ELR (cell line): ENCODE results near the gene MPND.
A peak's percentile ranks its signal among the peaks of the same experiment; 100 is the strongest.
"Not testable (repeated sequence)": the region's sequence is repeated elsewhere in the genome, so short reads cannot be mapped to it uniquely, and the experiment has no call there.

ENCODE experiments used
- DNase-seq: peaks from one replicate; pipeline ENCODE4 v3.0.0-alpha.2; 2015; ENCODE audit warnings: low read depth

The MPND gene

GRCh38 chr19:4349225-4349624 lies 5.9 kb downstream of the MPND start:
- not testable (repeated sequence) for DNase-seq

- DNase-seq: no peak
Measured at GRCh38 chr19:4350111-4350510, 6.7 kb downstream of the MPND start.

DNA sequence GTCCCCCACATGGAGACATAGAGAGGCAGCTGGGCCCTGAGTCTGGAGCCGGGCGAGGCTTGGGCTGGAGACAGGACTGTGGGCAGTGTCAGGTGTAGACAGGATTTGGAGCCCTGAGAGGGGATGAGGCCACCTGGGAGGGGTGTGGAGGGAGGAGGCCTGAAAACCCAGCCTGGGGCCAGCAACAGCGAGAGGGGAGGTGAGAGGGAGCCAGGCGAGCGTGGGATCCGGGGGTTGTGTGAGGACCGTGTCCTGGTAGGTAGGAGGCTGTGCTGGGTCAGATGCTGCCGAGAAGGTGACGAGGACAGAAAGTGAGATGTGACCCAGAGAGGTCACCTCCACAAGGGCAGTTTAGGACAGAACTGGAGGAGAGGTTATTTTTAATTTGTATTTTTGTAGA lies 7.4 kb downstream of the MPND start:
- no peak for DNase-seq

DNA sequence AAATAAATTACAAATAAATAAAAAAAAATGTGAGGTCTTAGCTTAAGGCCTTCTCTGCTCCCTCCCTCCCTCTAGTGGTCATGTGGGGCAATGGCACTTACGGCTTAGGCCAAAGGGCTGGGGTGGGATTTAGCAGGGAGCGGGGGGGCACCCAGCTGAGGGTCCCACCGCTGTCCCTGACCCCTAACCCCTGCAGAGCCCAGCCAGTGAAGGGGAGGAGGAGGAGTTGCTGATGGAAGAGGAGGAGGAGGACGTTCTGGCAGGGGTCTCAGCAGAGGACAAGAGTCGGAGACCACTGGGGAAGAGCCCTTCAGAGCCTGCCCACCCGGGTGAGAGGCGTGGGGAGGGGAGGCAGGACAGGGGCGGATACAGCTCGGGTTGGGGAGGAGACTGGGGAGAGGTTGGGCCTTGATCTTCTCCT lies 9.3 kb downstream of the MPND start:
- peak; percentile 80 for DNase-seq

DNA sequence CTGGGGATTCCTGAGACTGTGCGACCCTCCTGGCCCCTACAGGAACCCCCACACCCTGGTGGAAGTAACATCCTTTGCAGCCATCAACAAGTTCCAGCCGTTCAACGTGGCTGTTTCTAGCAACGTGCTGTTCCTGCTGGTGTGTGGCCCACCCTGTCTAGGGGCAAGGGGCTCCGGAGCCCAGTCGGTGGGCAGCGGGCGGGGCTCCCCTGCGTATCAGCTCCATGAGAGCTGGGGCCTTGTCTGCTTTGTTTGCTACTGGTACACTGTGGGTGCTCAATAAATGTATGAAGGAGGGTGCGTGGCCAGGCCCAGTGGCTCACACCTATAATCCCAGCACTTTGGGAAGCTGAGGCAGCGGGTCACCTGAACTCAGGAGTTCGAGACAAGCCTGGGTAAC lies 10.9 kb downstream of the MPND start:
- DNase-seq: no peak

GRCh38 chr19:4354897-4355296 lies 11.5 kb downstream of the MPND start:
- no peak for DNase-seq

- no peak for DNase-seq
Measured at GRCh38 chr19:4357095-4357797, 13.9 kb downstream of the MPND start.

- DNase-seq: no peak
Measured at GRCh38 chr19:4357921-4358326, 14.6 kb downstream of the MPND start.

DNA sequence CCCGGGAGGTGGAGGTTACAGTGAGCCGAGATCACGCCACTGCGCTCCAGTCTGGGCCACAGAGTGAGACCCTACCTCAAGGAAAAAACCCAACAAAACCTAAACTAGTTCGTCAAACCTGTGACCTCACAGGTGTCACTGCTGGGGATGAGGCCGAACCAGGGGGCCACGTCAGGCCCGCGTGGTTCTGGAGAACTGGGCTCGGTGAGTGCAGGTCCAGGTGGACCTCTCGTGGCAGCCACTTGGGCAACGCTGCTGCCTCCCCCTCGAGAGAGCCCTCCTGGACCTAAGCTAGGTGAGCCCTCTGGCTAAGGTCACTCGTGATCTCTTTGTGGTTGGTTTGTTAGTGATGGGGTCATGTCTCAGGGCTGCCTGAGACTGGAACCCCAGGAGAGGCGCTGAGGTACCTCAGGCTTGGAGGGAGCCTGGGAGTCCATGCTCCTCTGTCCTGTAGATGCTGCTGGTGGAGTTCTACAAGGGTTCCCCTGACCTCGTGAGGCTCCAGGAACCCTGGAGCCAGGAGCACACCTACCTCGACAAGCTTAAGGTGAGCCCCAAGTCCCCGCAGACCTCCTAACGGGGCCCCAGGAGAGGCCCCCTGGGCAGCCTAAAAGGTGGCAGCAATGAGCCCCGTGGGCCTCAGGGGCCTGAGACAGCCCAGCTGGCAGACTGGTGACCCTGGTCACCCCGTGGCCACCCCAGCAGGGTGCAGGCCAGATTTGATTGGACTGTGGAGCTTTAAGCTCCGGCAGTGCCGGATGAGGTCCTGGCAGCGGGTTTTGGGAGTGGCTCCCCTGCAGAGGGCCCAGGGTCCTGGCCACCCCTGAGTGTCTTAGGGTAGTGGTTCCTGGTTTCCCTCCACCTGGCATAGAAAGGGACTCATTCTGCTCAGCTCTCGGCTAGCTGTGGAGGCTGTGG lies 15.6 kb downstream of the MPND start:
- DNase-seq: no peak

DNA sequence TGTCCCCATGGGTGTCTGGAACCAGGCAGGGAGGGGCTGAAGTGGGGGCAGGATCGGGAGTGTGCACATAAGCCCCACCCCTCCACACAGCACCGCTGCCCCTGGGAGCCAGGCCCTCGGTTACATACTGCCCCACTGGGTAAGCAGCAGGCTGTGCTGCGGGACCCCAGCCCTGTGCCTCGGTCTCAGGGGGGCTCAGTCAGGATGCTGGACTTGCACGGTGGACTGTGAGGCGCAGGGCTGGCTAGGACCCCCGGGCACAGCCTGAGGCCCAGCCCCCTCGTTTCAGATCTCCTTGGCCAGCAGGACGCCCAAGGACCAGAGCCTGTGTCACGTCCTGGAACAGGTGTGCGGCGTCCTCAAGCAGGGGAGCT lies 16.3 kb downstream of the MPND start:
- no peak for DNase-seq

GRCh38 chr19:4360081-4360569 lies 16.8 kb downstream of the MPND start:
- no peak for DNase-seq

DNA sequence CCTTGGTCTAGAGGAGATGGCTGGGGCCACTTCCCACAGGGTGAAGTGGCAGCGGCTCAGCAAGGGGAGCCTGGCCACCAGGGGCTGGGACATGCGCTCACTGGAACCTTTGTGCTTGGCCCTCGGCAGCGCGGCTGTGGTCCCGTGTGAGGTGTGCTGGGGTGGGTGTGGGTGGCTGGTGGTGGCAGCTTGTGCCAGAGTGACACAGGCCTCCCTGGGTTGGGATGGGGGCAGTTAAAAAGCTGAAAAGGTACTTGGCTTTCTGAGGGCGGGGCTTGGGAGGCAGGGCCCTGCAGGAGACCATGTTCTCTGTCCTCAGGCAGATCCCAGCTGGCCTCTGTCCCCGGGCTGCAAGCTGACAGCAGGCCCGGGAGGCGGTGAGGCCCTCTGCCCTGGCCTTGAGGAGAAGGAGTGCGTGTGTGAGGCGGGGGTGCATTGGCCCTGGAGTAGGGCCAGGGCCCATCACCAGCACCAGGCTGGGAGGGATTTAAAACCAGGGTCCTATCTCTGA lies 17.3 kb downstream of the MPND start:
- no peak for DNase-seq

DNA sequence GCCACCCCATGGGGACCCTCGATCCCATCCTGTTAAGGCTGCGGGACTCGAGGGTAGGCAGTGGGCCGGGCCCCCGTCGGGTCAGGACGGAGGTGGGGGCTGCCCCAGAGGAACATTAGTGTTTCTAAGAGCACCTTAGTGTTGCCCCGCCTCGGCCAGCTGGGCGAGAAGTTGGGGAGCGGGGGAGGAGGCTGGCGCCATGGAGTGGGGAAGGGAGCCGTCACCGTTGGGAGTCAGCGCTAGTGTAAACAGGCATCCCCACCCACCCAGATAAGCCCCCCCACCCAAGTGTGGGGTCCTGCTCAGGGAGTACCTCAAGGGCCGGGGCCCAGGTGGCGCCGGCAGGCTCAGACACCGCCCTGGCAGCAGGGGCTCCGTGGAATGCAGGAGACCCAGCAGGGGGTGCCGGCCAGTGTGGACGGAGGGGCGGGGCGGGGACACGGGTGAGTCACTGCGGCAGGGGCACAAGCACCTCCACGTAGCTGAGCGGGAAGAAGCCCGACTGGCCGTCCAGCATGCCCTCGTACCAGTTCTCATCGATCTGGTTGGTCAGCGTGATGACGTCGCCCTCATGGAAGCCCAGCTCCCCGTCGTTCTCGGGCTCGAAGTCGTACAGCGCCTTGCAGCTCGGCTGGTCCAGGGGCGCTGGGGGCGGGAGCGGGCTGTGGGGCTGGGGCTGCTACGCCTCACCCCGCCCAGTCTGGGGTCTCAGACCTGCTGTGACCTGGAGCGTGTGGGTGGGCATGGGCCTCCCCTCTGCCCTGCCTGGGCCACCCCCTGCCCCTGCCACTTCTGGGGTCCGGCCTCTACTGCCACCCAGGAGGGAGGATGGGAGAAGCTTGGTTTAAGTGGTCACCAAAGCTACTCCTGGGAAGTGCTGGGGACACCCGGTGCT lies 18.0 kb downstream of the MPND start:
- no peak for DNase-seq

GRCh38 chr19:4362101-4362828 lies 18.9 kb downstream of the MPND start:
- no peak for DNase-seq

DNA sequence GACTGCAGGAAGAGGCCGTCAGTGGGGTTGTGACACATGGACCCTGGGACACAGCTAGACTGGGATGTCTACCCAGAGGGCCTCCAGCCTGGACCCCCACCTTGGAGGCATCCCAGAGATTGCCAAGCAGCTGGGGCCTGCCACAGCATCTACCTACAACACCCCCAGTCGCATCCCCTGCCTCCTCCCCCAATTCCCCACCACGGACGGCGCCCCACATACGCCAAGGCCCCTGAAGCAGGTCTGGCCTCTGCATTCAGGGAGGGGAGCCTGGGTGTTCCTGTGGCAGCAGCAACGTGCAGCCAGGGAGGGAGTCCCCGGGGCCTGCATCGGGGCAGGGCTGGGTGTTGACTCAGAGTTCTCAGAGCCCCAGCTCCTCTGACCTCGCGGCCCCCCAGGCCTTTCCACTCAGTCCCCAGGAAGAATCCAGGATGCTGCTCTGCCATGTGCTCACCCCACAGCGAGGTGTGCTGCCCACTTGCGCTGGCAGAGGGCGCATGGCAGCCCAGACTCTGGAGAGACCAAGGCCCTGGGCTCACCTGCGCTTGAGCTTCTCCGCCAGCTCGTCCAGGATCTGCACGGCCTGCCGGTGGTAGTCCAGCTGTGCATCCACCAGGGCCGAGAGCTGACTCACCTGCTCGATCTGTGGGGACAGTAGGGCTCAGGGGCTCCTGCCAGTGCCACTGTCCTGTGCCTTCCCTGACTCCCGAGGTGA lies 19.6 kb downstream of the MPND start:
- peak; percentile 44 for DNase-seq

DNA sequence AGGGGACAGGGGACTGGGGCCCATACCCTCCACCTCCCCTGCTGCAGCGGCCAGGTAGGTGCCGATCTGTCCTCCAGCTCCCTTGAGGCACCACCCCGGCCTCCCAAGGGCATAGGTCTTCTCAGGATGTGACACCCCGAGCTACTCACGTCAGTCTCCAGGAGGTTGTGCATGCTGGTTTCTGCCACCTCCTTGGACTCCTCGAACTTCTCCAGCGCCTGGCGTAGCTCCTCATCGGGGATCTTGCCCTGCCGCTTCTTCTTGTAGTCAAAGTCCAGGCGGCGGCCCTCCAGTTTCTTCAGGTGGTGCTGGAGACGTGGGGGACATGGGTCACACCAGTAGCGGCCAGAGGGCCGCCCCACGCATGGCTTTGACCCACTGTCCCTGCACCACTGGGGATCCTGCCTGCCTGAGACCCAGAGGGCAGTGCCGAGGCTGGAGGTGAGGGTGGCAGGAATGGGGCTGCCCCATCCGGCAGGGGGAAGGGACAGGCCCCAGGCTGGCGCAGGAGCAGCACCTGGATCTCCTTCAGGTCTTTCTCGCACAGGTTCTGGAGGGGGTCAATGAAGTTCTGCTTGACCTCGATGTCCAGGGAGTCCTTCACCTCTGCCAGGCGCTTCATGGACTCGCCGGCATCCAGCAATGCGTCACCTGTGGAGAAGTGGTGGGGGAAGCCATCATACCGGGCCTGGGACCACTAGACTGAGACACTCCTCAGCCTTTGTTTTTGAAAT lies 20.4 kb downstream of the MPND start:
- no peak for DNase-seq

DNA sequence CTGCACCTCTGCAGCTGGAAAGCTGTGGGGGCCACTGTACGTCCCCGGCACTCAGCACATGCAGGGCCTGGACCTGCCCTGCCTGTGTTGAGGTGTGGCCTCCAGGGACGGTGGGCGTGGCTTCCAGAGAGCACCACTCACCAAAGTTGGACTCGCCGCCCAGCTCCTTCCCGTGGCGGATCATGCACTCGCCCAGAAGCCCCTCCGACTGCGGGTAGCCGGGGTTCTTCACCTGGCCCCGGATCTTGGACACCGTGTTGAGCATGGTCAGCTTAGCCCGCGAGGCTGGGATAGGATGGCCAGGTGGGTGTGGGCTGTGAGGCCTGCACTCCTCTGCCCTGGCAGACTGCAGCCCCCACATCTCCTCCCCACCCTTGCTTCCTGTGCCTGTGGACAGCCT lies 22.0 kb downstream of the MPND start:
- no peak for DNase-seq

- no peak for DNase-seq
Measured at GRCh38 chr19:4365791-4366665, 22.7 kb downstream of the MPND start.
